GM19025 (cell line): ENCODE data around the gene TMEM131L.
"Not testable (repeated sequence)": the region's sequence is repeated elsewhere in the genome, so short reads cannot be mapped to it uniquely, and the experiment has no call there.

Experiments used
- ATAC-seq: cut with Tn5 transposase; IDR thresholded peaks from one replicate; pipeline ENCODE4 v1.9.1; 2021; ENCODE audit warnings: mild to moderate bottlenecking, low read depth, moderate library complexity; ENCODE audit not compliant: unreplicated experiment

The TMEM131L gene

GRCh38 chr4:153448003-153448731, 18.0 kb upstream of the TMEM131L start:
- ATAC-seq = no peak

DNA sequence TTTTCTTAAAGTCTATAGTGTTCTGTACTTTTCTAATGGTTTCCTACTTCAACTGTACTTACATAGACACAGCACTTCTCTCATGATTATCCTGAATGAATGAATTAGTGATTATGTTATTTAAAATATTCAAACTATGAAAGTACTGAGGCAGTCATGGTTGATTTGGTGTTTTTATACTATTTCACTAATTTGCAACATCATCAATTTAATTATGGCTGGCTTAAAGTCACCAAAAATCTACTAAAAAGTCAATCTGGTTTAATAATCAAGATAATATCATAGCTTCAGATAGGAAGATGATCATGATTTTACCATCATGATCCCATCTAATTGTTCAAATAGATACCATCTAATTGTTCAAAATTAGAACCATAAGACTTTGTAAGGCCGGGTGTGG, 16.8 kb upstream of the TMEM131L start:
- no peak for ATAC-seq

- no peak for ATAC-seq
Observed at GRCh38 chr4:153450544-153450917, 15.6 kb upstream of the TMEM131L start.

GRCh38 chr4:153451145-153451544, 15.0 kb upstream of the TMEM131L start:
- ATAC-seq = not testable (repeated sequence)

DNA sequence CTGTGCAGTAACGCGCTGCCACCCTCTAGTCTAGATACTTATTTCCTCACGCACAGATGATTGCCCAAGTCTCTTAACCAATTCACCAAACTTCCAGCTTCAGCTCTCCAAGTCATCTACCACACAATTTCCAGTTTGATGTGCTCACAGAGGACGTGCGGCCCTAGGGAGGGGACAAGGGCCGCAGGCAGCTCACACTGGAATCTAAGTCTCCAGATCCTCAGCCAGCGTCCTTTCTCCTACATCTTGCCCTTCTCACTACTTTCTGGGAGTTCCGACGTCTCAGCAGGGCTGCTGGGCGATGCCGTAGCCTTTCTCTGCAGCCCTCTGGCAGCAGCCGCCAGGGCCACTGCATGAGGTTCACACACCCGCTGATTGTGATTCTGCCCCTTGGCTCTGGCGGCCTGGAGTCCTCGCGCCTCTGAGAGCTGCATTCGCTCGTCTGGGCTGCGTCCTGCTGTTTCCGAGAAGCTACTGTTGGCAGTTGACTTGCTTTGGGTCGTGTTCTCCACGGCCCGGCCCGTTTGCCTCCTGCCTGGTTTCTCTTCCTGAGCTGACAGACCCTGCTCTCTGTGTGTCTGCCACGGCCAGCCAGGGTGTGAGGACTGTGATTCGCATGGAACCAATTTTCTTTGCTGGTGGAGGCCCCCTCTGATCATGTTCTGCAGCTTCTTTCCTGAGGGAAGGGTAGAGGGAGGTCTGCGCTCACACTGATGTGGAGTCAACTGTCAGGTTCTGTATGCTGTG, 14.1 kb upstream of the TMEM131L start:
- no peak for ATAC-seq

DNA sequence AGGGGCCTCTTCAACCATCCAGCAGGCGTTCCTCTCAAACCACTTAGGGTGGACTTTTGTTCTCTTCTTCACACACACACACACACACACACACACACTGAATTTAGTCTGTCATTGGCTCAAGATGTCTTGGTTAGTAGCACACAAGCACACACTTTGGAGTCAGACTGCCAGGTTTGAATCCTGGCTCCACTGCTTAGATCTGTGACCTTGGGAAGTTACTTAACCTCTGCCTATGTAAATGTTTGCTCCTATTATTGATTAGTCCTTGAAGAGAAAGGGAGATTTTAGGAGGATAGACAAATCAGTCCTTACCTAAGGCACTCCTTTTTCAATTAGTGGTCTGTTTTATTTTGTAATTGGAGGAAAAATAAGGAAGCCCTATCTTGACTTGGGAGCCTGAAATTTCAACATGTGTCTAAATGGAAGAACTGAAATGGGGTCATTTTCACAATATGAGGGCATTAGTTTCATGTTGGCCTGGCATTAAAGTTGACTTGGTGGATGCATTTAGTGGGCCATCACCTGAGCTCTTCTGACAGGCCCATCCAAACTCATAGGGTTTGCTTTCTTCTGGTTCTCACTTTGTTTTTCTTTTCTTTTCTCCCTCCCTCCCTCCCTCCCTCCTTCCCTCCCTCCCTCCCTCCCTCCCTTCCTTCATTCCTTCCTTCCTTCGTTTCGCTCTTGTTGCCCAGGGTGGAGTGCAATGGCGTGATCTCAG, 13.3 kb upstream of the TMEM131L start:
- ATAC-seq = no peak

DNA sequence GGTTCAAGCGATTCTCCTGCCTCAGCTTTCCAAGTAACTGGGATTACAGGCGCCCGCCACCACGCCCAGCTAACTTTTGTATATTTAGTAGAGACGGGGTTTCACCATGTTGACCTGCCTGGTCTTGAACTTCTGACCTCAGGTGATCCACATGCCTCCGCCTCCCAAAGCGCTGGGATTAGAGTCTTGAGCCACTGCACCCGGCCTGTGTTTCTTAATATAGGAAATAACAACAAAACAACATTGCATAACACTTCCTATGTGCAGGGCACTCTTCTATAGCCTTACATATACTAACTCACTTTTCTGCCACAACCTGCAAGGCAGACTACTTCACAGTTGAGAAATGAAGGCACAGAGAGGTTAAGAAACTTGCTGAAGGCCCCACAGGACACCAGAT, 12.8 kb upstream of the TMEM131L start:
- ATAC-seq = no peak

GRCh38 chr4:153458969-153459368, 7.2 kb upstream of the TMEM131L start:
- no peak for ATAC-seq

DNA sequence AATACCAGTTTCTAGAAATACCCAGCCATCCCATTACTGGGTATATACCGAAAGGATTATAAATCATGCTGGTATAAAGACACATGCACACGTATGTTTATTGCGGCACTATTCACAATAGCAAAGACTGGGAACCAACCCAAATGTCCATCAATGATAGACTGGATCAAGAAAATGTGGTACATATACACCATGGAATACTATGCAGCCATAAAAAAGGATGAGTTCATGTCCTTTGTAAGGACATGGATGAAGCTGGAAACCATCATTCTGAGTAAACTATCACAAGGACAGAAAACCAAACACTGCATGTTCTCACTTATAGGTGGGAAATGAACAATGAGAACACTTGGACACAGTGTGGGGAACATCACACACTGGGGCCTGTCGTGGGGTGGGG, 4.6 kb upstream of the TMEM131L start:
- ATAC-seq = not testable (repeated sequence)

DNA sequence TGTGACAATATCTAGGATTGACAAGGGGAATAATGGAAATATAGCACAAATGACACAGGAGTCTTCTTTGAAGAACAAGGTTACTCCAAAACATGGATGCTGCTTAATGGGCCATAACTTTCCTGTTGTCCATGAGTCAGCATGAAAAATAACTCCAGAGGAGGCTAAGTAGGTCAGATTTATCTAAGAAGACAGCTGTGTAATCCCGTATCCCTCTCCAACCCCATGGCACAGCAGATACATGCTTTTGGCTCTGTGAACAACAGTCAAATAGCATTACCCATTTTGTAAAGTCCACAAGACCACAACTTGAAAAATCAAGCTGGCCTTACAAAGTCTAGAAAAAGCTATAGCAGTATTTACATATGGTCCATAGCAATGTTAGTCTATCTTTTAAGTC, 2.1 kb upstream of the TMEM131L start:
- no peak for ATAC-seq

GRCh38 chr4:153465140-153465539, 1.0 kb upstream of the TMEM131L start:
- ATAC-seq = no peak

DNA sequence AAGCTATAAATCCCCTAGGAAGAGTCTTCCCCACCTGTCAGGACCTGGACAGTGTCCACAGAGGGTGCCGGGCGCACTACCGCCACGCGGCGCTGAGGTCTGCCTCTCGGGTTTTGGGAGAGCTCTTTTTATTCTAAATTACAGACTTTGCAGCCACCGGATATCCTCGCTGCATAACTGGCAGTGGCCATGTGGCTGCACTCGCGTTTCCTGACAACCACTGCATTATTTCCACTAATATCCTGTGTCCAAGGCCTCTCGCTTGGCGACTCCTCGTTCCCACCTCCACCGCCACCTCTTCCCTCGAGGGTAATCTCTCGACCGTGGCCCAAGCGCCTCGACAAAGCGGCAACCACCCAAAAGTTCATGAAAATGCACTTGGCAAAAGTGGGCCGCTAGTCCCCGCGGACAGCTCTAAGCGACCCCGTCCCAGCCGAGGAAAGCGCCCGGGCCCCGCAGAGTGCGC, 512 bp upstream of the TMEM131L start:
- ATAC-seq = no peak

DNA sequence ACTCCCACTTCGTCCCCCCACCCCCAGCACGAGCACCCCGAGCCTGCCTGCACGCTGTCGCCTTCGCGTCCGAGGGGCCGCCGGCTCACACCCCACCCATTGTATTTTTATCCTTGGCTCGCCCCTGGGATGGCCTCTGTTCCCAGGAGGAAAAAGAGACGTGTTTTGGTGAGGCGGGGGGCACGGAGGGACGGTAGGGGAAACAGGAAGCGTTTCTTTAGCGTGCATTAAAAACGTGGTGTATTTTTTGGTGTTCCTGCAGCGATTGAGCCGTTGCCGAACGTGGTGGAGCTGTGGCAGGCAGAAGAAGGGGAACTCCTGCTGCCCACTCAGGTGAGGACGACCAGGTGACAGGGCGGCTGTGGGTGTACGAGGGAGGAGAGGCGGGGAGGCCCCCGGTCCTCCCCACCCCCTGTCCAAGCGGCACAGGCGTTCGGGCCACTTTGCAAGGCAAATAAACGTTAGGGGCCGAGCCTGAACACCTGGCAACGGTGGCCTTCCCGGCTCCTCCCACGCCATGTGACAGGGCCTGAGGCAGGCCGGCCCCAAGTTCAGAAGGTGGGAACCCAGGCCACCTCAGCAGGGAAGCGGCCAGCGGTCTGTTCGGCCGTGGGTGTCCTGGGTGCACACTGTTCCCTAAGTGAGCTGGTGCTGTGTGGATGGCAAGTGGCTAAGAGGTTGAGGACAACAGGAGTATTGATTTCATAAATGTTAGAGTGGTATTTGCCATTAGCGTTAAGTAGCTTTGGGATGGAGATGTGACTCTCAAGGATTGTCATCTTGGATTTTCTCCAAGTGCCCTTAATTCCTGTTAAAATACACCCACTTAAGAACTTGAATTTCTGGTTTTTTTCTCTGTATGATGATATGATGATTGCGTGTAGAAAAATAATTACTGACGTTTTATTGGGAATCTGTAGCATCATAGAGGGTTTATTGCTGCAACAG, 1.1 kb downstream of the TMEM131L start:
- ATAC-seq = peak; percentile 50

DNA sequence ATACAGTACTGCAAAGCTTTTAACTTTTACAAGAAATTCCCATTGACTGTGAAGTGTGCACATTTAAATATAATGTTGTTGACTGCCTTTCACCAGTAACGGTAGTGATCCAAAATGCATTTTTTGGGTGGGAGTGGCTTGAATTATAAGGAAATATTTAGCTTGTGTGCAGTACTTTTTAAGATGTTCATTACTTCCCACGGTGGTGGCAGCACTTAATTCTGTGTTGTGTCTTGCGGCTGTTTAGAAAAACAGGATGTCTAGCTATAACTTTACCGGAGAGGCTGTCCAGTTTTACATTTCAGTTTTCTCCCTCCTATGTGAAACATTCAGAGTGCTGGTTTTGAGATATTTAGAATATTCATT, 1.7 kb downstream of the TMEM131L start:
- ATAC-seq = no peak

- peak; percentile 15 for ATAC-seq
Observed at GRCh38 chr4:153468587-153468986, 2.4 kb downstream of the TMEM131L start.

DNA sequence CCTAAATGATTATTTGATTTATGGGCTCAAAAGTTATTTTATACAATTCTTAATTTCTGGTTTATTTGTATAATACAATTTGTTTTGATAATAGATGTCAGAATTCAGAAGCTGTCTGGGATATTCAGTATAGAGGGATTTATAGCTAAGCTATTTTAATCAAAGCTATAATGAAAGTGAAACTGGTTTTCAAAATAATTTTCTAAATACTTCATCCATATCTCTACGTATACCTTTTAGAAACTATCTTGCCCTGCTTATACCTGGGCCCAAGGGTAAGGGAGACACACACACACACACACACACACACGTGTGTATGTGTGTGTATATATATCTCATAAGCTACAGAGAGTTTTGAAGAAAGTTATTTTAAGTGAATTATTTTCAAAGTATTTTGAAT, 2.9 kb downstream of the TMEM131L start:
- ATAC-seq = no peak

GRCh38 chr4:153471071-153471697, 5.0 kb downstream of the TMEM131L start:
- ATAC-seq = not testable (repeated sequence)

DNA sequence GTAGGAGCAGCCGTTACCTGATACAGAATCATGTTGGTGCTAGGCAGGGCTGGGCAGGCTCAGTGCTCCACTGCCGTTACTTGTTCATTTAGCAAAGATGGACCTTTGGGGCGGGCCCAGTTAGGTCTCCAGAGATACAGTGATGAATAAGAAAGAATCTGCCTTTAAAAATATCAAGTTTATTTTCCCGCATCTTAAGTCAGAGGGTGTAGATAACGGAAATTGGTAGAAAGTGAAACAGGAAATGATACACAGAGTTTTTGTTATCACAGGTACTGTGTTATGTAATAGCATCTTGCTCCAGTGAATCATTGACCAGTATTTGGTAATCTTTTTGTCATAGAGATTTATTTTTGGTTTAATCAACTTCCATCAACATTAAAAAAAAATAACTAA, 5.5 kb downstream of the TMEM131L start:
- peak; percentile 27 for ATAC-seq

DNA sequence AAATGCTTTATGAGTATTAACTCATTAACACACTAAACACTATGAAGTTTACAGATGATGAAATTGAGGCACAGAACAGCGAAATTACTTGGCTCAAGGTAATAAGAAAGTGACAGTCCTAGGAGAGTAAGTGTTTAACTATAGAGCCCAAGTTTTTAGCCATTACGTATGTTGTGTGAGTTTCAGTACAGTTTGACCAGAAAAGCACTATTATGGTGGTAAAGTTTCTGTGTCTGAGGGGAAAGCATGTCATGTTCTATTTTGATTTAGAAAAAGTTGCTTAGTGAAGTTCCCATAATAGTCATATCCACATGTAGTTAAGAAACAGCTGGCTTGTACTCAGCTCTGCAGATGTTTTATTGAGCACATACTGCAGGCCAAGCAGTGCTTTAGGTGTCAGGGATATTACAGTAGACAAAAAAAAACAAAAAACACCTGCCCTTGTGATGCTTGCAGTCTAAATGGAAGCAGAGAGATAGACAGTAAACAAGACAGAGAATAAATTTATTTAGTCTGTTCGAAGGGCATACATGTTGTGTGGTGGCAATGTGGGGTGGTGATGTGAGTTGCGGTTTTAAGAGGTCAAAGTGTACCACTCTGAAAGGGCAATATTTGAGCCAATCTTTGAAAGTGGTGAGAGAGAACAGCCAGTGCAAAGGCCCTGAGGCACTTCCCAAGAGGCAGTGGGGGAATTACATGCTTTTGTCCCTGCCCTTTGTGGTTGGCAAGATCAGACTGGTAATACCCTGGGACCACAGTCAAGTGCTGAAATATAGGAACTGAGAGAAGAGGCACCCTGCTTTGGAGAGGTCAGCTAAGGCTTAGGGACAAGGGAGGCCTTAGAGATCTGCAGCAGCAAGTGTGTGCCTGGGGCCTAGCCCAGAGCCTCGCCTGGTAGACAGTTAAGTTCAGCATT, 6.2 kb downstream of the TMEM131L start:
- peak; percentile 41 for ATAC-seq
